Skin of body (tissue), 2 donors: ENCODE data around the gene AAMDC. TPM values are rescaled to one million over a fixed set of nuclear protein-coding genes. Genes with fewer than 3 reads are reported as not detected.

Experiments
- DNase-seq: peaks from one replicate; lab custom pipeline; 2025; lab: John Stamatoyannopoulos, UW
- total RNA-seq: library from RNA; depleted of rRNA; stranded (reverse); fragments of >200 nt; gene quantifications from one replicate; pipeline ENCODE4 v1.2.3, GENCODE V29; 2014

AAMDC gene
- 18.1 TPM for total RNA-seq

DNA sequence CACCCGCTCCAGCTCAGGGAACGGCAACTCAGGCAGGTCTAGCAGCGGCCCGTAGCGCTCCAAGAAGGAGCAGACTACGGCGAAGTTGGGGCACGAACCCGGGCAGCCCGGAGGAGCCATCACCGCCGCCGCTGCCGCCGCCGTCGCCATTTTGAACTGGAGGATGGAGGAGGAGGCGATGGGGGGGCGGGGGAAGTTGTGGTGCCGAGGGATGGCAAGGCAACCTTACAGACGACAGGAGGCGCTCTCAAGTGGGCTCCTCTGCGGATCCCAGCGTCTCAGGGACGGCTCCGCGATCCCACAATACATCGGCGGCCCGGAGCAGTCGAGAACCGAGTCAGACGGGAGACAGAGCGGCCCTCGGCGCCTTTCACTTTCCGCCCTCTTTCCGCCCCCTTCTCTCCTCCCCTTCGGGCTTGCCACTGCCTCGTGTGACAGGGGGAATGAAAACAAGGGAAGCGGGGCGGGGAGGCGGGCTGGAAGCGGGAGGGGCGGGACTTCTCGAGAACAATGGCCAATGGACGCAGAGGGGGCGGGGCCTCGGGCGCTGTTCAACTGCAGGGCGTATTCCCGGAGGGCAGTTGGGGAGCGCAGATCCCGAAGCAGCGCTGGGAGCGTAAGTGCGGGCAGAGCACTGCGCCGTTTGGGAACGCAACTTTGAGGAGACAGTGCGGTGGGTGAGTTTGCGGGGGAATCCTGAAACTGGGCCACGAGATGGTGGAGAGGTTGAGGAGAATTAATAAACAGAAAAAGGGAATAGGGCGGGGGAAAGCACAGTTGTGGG is at the start of gene AAMDC, which contains the start of gene RSF1:
Gene AAMDC, plus strand, starts transcription at position 580 of the 784 bp plus-strand sequence. CDS start 21,353 bp downstream, outside the sequence.
Gene RSF1, minus strand, starts transcription at position 158 of the 784 bp plus-strand sequence. Its CDS starts 8 bp downstream, at position 150.
- peak; percentile 99 for DNase-seq

GRCh38 chr11:77775936-77776335 is 45.0 kb upstream of the AAMDC start:
- DNase-seq, result no peak

GRCh38 chr11:77776455-77776854 is 44.5 kb upstream of the AAMDC start:
- no peak for DNase-seq

DNA sequence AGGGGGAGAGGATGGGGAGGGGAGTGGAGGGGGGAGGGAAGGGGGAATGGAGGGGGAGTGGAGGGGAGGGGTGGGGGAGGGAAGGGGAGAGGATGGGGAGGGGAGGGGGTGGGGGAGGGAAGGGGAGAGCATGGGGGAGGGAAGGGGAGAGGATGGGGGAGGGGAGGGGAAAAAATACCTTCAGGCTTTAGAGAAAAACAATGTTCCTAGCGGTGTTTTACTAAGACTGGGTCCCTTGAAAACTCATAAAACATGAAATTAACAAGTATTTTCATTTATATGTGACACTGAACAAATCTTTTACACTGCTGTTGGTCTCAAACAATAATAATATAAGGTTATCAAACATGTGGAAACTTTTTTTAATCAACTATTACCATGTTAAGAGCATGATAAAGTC is 42.8 kb upstream of the AAMDC start:
- no peak for DNase-seq

DNA sequence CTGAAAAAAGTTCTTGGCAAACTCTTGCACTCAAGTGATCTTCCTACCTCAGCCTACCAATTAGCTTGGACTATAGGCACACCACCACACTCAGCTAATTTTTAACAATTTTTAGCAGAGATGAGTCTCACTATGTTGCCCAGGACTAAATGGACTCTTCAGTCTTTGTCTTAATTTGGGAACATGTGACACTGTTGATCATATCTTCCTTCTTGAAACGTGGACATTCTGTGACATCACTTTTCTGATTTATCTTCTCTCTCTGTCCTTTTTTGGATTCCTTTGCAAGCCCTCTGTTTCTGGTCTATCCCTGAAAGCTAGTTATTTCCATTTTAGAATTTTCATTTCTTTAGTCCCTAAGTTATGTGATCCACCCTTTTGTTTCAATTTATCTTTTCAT is 42.4 kb upstream of the AAMDC start:
- DNase-seq, result no peak

GRCh38 chr11:77779935-77780334 is 41.0 kb upstream of the AAMDC start:
- no peak for DNase-seq

DNA sequence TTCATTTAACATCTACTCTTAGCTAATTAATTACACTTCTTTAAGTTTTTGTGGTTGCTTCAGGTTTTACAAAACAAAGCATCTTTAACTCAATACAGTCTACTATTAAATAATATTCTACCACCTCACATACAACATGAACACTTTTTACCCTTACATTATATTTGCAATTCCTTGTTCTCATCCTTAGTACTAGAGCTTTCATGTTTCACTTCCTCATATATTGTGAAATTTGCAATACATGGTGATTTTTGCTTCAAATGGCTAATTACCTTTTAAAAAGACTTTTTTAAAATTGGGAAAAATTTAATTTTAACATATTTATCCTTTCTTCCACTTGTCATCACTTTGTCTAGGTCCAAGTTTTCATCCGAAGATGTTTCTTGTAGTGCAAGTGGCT is 37.9 kb upstream of the AAMDC start:
- DNase-seq, result no peak

GRCh38 chr11:77784572-77784971 is 36.4 kb upstream of the AAMDC start:
- DNase-seq, result no peak

DNA sequence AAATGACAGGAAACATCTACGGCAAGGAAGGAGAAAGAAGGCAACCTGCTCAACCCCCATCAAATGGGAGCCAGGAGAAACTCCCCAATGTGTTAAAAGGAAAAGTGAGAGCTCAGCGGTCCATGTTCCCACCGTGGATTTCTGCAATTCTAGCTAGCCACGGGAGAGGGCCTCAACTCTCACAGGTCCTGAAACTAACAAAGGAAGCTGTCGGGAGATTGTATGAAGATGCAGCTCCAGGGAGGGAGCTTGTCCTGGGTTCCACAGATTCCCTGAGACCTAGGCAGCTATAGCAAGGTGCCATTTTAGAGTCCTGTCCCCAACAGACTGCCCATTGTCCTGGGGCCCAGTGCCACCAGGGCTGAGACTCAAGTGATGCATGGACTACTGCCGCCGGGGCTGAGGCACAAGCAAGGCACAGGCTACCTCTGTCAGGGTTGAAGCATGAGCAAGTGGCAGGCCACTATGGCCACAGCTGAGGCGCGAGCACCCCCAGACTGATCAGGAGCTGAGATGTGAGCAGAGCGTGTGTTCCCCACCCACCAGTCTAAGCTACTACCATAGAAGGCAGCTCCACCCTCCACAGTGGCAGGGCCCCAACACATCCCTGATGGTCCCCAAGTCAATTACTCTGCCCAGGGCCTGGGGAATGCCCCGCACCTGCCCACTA is 31.7 kb upstream of the AAMDC start:
- no peak for DNase-seq

GRCh38 chr11:77789731-77790476 is 31.0 kb upstream of the AAMDC start:
- DNase-seq, result no peak

DNA sequence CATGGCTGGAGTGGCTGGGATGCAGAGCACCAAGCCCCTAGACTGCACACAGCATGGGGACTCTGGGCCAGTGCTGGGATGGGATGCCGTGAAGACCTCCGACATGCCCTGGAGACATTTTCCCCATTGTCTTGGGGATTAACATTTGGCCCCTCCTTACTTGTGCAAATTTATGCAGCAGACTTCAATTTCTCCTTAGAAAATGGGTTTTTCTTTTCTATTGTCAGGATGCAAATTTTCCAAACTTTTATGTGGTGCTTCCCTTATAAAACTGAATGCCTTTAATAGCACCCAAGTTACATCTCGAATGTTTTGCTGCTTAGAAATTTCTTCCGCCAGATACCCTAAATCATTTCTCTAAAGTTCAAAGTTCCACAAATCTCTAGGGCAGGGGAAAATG is 29.6 kb upstream of the AAMDC start:
- no peak for DNase-seq

DNA sequence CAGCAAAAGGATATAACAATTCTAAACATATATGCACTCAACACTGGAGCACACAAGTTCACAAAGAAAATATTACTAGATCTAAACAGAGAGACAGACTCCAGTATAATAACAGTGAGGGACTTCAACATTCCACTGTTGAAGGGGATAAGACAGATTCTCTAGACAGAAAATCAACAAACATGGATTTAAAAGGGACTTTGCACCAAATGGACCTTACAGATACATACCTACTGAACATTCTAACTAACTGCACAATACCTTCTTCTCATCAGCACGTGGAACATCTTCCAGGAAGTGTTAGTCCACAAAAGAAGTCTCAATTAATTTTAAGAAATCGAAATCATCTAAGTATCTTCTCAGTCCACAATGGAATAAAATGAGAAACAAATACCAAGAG is 27.0 kb upstream of the AAMDC start:
- DNase-seq, result no peak

GRCh38 chr11:77799338-77799737 is 21.6 kb upstream of the AAMDC start:
- no peak for DNase-seq

GRCh38 chr11:77800449-77800848 is 20.5 kb upstream of the AAMDC start:
- no peak for DNase-seq

DNA sequence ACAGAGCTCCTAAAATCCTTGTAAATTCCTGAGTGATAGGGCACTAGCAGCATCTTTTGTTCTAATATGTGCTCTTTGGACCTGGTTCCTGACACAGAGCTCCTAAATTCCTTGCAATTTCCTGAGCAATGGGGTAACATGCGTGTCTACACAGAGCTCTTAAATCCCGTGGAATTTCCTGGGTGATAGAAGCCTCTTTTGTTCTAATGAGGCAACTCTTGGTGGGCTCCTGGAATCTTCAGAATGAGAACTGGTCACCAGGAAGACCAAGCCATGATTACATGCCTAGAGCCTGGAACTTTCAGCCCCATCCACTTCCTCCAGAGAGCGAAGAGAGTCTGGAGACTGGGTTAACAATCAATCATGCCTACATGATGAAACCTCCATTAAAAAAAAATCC is 19.5 kb upstream of the AAMDC start:
- no peak for DNase-seq

- DNase-seq, result no peak
Measured at GRCh38 chr11:77806415-77806814, 14.5 kb upstream of the AAMDC start.

GRCh38 chr11:77806993-77807392 is 14.0 kb upstream of the AAMDC start:
- DNase-seq, result no peak

GRCh38 chr11:77813256-77813655 is 7.7 kb upstream of the AAMDC start:
- DNase-seq, result no peak

- DNase-seq, result no peak
Measured at GRCh38 chr11:77814848-77815247, 6.1 kb upstream of the AAMDC start.

- no peak for DNase-seq
Measured at GRCh38 chr11:77815459-77815858, 5.5 kb upstream of the AAMDC start.

DNA sequence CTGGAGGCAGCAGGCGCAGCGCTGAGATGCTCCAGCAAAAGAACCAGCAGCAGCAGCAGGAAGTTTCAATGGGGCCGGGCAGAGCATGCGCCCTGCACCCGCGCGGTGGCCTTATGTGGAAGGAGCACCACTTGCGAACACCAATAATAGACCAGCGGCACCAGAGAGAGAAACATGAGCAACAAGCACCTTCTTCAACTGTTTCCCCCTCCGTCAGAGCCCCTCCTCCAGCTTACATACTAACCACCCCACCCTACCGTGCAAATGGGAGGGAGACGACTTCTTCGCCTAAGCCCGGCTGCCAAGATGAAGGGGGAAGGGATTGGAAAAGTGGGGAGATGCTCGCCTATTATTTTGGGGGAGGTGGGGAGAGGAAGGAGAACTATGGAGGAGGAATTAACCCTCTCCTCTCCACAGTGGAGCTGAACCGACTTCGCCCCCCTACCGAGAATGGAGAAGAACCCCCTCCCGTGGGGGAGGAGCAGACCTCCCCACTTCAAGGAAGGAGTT is 1.5 kb upstream of the AAMDC start:
- DNase-seq, result peak; percentile 90
